Lung (tissue), 12 donors: ENCODE measurements around the gene ZNF410. TPM values are rescaled to one million over a fixed set of nuclear protein-coding genes. Genes with fewer than 3 reads are reported as not detected.

Experiments
- ATAC-seq: fragments of 200-7000 bp; cut with Tn5 transposase; one replicate; pipeline ENCODE4 v1.9.1; 2020; ENCODE audit warnings: moderate number of reproducible peaks; ENCODE audit not compliant: insufficient read depth, low FRiP score
- DNase-seq, 3 donors: peaks; one replicate each; pipeline ENCODE4 v3.0.0-alpha.2; 2013 to 2017
- H3K27ac ChIP-seq, 2 donors: one replicate each; pipeline ENCODE4 v1.5.1; 2013; ENCODE audit warnings: mild to moderate bottlenecking in 2 of 2, moderate library complexity in 2 of 2, control low read depth in 1 of 2, inconsistent platforms in 1 of 2, low read depth in 1 of 2, low read length in 1 of 2
- H3K27me3 ChIP-seq, 3 donors: one replicate each; pipeline ENCODE4 v1.5.1; 2013; ENCODE audit warnings: low read length in 2 of 3; ENCODE audit not compliant: control insufficient read depth in 3 of 3, insufficient read depth in 3 of 3
- H3K36me3 ChIP-seq, 4 donors: one replicate each; pipeline ENCODE4 v1.5.1; 2013; ENCODE audit warnings: low read length in 4 of 4, mild to moderate bottlenecking in 1 of 4, moderate library complexity in 1 of 4; ENCODE audit not compliant: control insufficient read depth in 4 of 4, insufficient read depth in 4 of 4
- H3K4me1 ChIP-seq, 5 donors: one replicate each; pipeline ENCODE4 v1.5.1; 2013; ENCODE audit warnings: low read length in 5 of 5, mild to moderate bottlenecking in 2 of 5, moderate library complexity in 1 of 5; ENCODE audit not compliant: control insufficient read depth in 5 of 5, insufficient read depth in 5 of 5
- H3K4me3 ChIP-seq: one replicate; pipeline ENCODE4 v1.5.1; 2013; ENCODE audit warnings: mild to moderate bottlenecking, control low read depth, moderate library complexity
- H3K9ac ChIP-seq, 2 donors: one replicate each; pipeline ENCODE4 v1.5.1; 2013; ENCODE audit warnings: low read length in 2 of 2, control low read depth in 1 of 2; ENCODE audit not compliant: insufficient read depth in 1 of 2
- H3K9me3 ChIP-seq, 4 donors: one replicate each; pipeline ENCODE4 v1.5.1; 2013; ENCODE audit warnings: low read length in 3 of 4, mild to moderate bottlenecking in 1 of 4, moderate library complexity in 1 of 4; ENCODE audit not compliant: control insufficient read depth in 4 of 4, insufficient read depth in 3 of 4
- CTCF ChIP-seq: IDR thresholded peaks from 2 replicates; pipeline ENCODE4 v1.5.1; 2012; ENCODE audit warnings: mild to moderate bottlenecking; ENCODE audit errors: control extremely low read depth, extremely low read depth
- WGBS, 2 donors: extraction: QIAGEN DNeasy Blood & Tissue Kit; methylation state at CpG; one replicate each; pipeline ENCODE4 v1.1.7; 2013; 5-methylcytosine and 5-hydroxymethylcytosine counted together
- polyA plus RNA-seq, 2 donors: library from polyadenylated mRNA; stranded (reverse); fragments of 200-250 nt; gene quantifications; one replicate each; pipeline ENCODE4 v1.2.1, GENCODE V29; 2013
- total RNA-seq, 2 donors: library from RNA; depleted of rRNA in 1 of 2; stranded (reverse); fragments of >200 nt in 1 of 2; gene quantifications; one replicate each; pipeline ENCODE4 v1.2.1, GENCODE V29; 2014 to 2021
- donor health status: control.
- donor health status: control.
- donor health status: Bipolar disorder and iron deficiency.
- donor health status: healthy.
- donor health status: DM: yes; HTN: yes; CAD: no.

Gene ZNF410
- total and polyA plus RNA-seq, 4 donors: 31.5 to 76.1 (median 35.4) TPM

GRCh38 chr14:73870525-73871235 is 16.0 kb upstream of the ZNF410 start:
- no peak for ATAC-seq
- no peak for TF ChIP-seq CTCF
- no peaks in the 10 kb centered on the region for H3K27me3 ChIP-seq
- no peak overlapping the region for H3K9ac ChIP-seq
- H3K36me3 ChIP-seq: peaks cover 0 to 7% (median 0%) of the 10 kb centered on the region in 4 donors
- DNase-seq: no peak
- H3K9me3 ChIP-seq: no peaks in the 10 kb centered on the region
- no peak overlapping the region for H3K27ac ChIP-seq
- H3K4me3 ChIP-seq: no peak overlapping the region
- H3K4me1 ChIP-seq: no peaks in the 10 kb centered on the region
- 96 to 98% methylated on average over 2 of the region's 2 CpGs for WGBS, 2 donors

- ATAC-seq (no peak), DNase-seq (no peak)
- Histone ChIP-seq H3K4me3 (no peak overlapping the region), H3K9ac (no peak overlapping the region), H3K27me3 (no peaks in the 10 kb centered on the region), H3K4me1 (no peaks in the 10 kb centered on the region), H3K27ac (no peak overlapping the region), H3K9me3 (no peaks in the 10 kb centered on the region), H3K36me3 (peaks cover 0 to 3% (median 1%) of the 10 kb centered on the region in 4 donors)
- TF ChIP-seq CTCF: no peak
- WGBS, 2 donors: 90 to 95% methylated on average over 3 of the region's 3 CpGs
Measured at GRCh38 chr14:73873660-73874059, 13.0 kb upstream of the ZNF410 start.

GRCh38 chr14:73877790-73878189 is 8.9 kb upstream of the ZNF410 start:
- WGBS, 2 donors: 65 to 90% methylated on average over 3 of the region's 3 CpGs
- H3K27ac ChIP-seq: no peak overlapping the region
- H3K4me3 ChIP-seq: no peak overlapping the region
- H3K4me1 ChIP-seq: no peaks in the 10 kb centered on the region
- peaks cover 0 to 4% (median 1%) of the 10 kb centered on the region in 4 donors for H3K36me3 ChIP-seq
- no peak overlapping the region for H3K9ac ChIP-seq
- no peak for TF ChIP-seq CTCF
- no peak for DNase-seq
- no peaks in the 10 kb centered on the region for H3K27me3 ChIP-seq
- peak; percentile 53 for ATAC-seq
- no peaks in the 10 kb centered on the region for H3K9me3 ChIP-seq
